GM23338 (cell line): Measurements from ENCODE around the gene NFS1.

Experiments
- CREB1 ChIP-seq: fragments of 250-450 bp; sonication (Bioruptor Pico); IDR thresholded peaks from 2 replicates; pipeline ENCODE4 v1.5.0; 2020; ENCODE audit warnings: low read depth, mild to moderate bottlenecking, moderate library complexity
- CTCF ChIP-seq, 2 experiments: fragments of 200-600 bp in 1 of 2; sonication (generic) in 1 of 2; conservative IDR thresholded peaks; 2 replicates each; pipeline versions ENCODE4 v1.5.1 to v1.6.1; 2016 to 2017; ENCODE audit warnings: antibody characterized with exemption in 2 of 2, low read depth in 2 of 2, mild to moderate bottlenecking in 2 of 2, moderate library complexity in 1 of 2
- ETS1 ChIP-seq: IDR thresholded peaks from 2 replicates; pipeline ENCODE4 v1.6.1; 2016; ENCODE audit warnings: antibody characterized with exemption
- EZH2 ChIP-seq: fragments of 200-600 bp; sonication (generic); IDR thresholded peaks from one replicate; pipeline ENCODE4 v1.8.0; 2017; ENCODE audit warnings: antibody characterized with exemption, mild to moderate bottlenecking, low read depth; ENCODE audit not compliant: unreplicated experiment
- EZH2phosphoT487 ChIP-seq: fragments of 200-600 bp; sonication (generic); IDR thresholded peaks from one replicate; pipeline ENCODE4 v1.8.1; 2018; ENCODE audit warnings: antibody characterized with exemption; ENCODE audit not compliant: unreplicated experiment
- JUNB ChIP-seq: IDR thresholded peaks from one replicate; pipeline ENCODE4 v1.6.1; 2016; ENCODE audit warnings: antibody characterized with exemption; ENCODE audit not compliant: unreplicated experiment
- NANOG ChIP-seq: IDR thresholded peaks from 2 replicates; pipeline ENCODE4 v1.6.1; 2016; ENCODE audit warnings: antibody characterized with exemption, borderline replicate concordance
- POLR2AphosphoS5 ChIP-seq: IDR thresholded peaks from 2 replicates; pipeline ENCODE4 v1.6.1; 2016; ENCODE audit warnings: antibody characterized with exemption, low read depth
- REST ChIP-seq: IDR thresholded peaks from one replicate; pipeline ENCODE4 v1.6.1; 2018; ENCODE audit warnings: antibody characterized with exemption; ENCODE audit not compliant: unreplicated experiment
- STAT1 ChIP-seq: IDR thresholded peaks from one replicate; pipeline ENCODE4 v1.6.1; 2016; ENCODE audit warnings: antibody characterized with exemption; ENCODE audit not compliant: unreplicated experiment
- ZNF114 ChIP-seq: fragments of 250-450 bp; sonication (Bioruptor Pico); IDR thresholded peaks from 2 replicates; pipeline ENCODE4 v1.5.0; 2020; ENCODE audit warnings: mild to moderate bottlenecking, moderate library complexity
- ZNF331 ChIP-seq: fragments of 250-450 bp; sonication (Bioruptor Pico); IDR thresholded peaks from 2 replicates; pipeline ENCODE4 v1.5.0; 2020; ENCODE audit warnings: low read depth, mild to moderate bottlenecking, moderate library complexity
- TF ChIP-seq, protein P1 (sequence below): fragments of 250-450 bp; sonication (Bioruptor Pico); IDR thresholded peaks from 2 replicates; pipeline ENCODE4 v1.5.0; 2020; ENCODE audit warnings: mild to moderate bottlenecking, moderate library complexity

- TF ChIP-seq CTCF (conservative IDR thresholded peaks at IDR 0.05; ENCODE audit: low read depth in 2 of 2) (no peak), REST (no peak), POLR2AphosphoS5 (no peak), ZNF331 (CRISPR knock-in tag) (no peak), EZH2 (no peak), CREB1 (CRISPR knock-in tag) (no peak), EZH2phosphoT487 (no peak), JUNB (no peak), ETS1 (no peak), ZNF114 (CRISPR knock-in tag) (no peak), STAT1 (no peak), NANOG (no peak)
- TF ChIP-seq, protein P1, sequence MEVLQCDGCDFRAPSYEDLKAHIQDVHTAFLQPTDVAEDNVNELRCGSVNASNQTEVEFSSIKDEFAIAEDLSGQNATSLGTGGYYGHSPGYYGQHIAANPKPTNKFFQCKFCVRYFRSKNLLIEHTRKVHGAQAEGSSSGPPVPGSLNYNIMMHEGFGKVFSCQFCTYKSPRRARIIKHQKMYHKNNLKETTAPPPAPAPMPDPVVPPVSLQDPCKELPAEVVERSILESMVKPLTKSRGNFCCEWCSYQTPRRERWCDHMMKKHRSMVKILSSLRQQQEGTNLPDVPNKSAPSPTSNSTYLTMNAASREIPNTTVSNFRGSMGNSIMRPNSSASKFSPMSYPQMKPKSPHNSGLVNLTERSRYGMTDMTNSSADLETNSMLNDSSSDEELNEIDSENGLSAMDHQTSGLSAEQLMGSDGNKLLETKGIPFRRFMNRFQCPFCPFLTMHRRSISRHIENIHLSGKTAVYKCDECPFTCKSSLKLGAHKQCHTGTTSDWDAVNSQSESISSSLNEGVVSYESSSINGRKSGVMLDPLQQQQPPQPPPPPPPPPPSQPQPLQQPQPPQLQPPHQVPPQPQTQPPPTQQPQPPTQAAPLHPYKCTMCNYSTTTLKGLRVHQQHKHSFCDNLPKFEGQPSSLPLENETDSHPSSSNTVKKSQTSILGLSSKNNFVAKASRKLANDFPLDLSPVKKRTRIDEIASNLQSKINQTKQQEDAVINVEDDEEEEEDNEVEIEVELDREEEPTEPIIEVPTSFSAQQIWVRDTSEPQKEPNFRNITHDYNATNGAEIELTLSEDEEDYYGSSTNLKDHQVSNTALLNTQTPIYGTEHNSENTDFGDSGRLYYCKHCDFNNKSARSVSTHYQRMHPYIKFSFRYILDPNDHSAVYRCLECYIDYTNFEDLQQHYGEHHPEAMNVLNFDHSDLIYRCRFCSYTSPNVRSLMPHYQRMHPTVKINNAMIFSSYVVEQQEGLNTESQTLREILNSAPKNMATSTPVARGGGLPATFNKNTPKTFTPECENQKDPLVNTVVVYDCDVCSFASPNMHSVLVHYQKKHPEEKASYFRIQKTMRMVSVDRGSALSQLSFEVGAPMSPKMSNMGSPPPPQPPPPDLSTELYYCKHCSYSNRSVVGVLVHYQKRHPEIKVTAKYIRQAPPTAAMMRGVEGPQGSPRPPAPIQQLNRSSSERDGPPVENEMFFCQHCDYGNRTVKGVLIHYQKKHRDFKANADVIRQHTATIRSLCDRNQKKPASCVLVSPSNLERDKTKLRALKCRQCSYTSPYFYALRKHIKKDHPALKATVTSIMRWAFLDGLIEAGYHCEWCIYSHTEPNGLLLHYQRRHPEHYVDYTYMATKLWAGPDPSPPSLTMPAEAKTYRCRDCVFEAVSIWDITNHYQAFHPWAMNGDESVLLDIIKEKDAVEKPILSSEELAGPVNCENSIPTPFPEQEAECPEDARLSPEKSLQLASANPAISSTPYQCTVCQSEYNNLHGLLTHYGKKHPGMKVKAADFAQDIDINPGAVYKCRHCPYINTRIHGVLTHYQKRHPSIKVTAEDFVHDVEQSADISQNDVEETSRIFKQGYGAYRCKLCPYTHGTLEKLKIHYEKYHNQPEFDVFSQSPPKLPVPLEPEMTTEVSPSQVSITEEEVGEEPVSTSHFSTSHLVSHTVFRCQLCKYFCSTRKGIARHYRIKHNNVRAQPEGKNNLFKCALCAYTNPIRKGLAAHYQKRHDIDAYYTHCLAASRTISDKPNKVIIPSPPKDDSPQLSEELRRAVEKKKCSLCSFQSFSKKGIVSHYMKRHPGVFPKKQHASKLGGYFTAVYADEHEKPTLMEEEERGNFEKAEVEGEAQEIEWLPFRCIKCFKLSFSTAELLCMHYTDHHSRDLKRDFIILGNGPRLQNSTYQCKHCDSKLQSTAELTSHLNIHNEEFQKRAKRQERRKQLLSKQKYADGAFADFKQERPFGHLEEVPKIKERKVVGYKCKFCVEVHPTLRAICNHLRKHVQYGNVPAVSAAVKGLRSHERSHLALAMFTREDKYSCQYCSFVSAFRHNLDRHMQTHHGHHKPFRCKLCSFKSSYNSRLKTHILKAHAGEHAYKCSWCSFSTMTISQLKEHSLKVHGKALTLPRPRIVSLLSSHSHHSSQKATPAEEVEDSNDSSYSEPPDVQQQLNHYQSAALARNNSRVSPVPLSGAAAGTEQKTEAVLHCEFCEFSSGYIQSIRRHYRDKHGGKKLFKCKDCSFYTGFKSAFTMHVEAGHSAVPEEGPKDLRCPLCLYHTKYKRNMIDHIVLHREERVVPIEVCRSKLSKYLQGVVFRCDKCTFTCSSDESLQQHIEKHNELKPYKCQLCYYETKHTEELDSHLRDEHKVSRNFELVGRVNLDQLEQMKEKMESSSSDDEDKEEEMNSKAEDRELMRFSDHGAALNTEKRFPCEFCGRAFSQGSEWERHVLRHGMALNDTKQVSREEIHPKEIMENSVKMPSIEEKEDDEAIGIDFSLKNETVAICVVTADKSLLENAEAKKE (CRISPR knock-in tag), result no peak
Measured at GRCh38 chr20:35721621-35722020, 22.5 kb upstream of the NFS1 start.
